ENCODE results near the gene HBM.
A peak's percentile ranks its signal among the peaks of the same experiment; 100 is the strongest.
"Not testable (repeated sequence)": the region's sequence is repeated elsewhere in the genome, so short reads cannot be mapped to it uniquely, and the experiment has no call there.

HBM gene

GRCh38 chr16:170088-170507, 4.3 kb downstream of the HBM start:
- not testable (repeated sequence) for ATAC-seq

- no peak for ATAC-seq
Measured at GRCh38 chr16:170788-171187, 5.0 kb downstream of the HBM start.

DNA sequence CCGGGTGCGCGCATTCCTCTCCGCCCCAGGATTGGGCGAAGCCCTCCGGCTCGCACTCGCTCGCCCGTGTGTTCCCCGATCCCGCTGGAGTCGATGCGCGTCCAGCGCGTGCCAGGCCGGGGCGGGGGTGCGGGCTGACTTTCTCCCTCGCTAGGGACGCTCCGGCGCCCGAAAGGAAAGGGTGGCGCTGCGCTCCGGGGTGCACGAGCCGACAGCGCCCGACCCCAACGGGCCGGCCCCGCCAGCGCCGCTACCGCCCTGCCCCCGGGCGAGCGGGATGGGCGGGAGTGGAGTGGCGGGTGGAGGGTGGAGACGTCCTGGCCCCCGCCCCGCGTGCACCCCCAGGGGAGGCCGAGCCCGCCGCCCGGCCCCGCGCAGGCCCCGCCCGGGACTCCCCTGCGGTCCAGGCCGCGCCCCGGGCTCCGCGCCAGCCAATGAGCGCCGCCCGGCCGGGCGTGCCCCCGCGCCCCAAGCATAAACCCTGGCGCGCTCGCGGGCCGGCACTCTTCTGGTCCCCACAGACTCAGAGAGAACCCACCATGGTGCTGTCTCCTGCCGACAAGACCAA, 6.7 kb downstream of the HBM start, which contains the start of gene HBA2:
HBA2 (plus strand) TSS at position 503 of the 568 bp plus-strand sequence; CDS start at position 540, 37 bp downstream.
- peak; percentile 18 to 41 for ATAC-seq

GRCh38 chr16:173211-173854, 7.6 kb downstream of the HBM start:
- ATAC-seq = not testable (repeated sequence)

DNA sequence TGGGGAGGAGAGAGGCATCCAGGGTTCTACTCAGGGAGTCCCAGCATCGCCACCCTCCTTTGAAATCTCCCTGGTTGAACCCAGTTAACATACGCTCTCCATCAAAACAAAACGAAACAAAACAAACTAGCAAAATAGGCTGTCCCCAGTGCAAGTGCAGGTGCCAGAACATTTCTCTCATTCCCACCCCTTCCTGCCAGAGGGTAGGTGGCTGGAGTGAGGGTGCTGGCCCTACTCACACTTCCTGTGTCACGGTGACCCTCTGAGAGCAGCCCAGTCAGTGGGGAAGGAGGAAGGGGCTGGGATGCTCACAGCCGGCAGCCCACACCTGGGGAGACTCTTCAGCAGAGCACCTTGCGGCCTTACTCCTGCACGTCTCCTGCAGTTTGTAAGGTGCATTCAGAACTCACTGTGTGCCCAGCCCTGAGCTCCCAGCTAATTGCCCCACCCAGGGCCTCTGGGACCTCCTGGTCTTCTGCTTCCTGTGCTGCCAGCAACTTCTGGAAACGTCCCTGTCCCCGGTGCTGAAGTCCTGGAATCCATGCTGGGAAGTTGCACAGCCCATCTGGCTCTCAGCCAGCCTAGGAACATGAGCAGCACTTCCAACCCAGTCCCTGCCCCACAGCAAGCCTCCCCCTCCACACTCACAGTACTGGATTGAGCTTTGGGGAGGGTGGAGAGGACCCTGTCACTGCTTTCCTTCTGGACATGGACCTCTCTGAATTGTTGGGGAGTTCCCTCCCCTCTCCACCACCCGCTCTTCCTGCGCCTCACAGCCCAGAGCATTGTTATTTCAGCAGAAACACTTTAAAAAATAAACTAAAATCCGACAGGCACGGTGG, 8.4 kb downstream of the HBM start:
- not testable (repeated sequence) for ATAC-seq

DNA sequence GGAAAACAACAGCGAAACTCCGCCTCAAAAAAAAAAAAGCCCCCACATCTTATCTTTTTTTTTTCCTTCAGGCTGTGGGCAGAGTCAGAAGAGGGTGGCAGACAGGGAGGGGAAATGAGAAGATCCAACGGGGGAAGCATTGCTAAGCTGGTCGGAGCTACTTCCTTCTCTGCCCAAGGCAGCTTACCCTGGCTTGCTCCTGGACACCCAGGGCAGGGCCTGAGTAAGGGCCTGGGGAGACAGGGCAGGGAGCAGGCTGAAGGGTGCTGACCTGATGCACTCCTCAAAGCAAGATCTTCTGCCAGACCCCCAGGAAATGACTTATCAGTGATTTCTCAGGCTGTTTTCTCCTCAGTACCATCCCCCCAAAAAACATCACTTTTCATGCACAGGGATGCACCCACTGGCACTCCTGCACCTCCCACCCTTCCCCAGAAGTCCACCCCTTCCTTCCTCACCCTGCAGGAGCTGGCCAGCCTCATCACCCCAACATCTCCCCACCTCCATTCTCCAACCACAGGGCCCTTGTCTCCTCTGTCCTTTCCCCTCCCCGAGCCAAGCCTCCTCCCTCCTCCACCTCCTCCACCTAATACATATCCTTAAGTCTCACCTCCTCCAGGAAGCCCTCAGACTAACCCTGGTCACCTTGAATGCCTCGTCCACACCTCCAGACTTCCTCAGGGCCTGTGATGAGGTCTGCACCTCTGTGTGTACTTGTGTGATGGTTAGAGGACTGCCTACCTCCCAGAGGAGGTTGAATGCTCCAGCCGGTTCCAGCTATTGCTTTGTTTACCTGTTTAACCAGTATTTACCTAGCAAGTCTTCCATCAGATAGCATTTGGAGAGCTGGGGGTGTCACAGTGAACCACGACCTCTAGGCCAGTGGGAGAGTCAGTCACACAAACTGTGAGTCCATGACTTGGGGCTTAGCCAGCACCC, 9.5 kb downstream of the HBM start:
- no peak for ATAC-seq

GRCh38 chr16:176006-176405, 10.2 kb downstream of the HBM start:
- not testable (repeated sequence) for ATAC-seq

GRCh38 chr16:176477-177382, 11.0 kb downstream of the HBM start, which contains the start of gene HBA1:
Gene HBA1, plus strand, starts transcription at chr16:176680. Its CDS starts 37 bp downstream, at chr16:176717.
- ATAC-seq = peak; percentile 33 to 37

DNA sequence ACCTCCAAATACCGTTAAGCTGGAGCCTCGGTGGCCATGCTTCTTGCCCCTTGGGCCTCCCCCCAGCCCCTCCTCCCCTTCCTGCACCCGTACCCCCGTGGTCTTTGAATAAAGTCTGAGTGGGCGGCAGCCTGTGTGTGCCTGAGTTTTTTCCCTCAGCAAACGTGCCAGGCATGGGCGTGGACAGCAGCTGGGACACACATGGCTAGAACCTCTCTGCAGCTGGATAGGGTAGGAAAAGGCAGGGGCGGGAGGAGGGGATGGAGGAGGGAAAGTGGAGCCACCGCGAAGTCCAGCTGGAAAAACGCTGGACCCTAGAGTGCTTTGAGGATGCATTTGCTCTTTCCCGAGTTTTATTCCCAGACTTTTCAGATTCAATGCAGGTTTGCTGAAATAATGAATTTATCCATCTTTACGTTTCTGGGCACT, 11.6 kb downstream of the HBM start:
- no peak for ATAC-seq

- no peak for ATAC-seq
Measured at GRCh38 chr16:177981-178667, 12.3 kb downstream of the HBM start.

- no peak for ATAC-seq
Measured at GRCh38 chr16:178668-179015, 12.9 kb downstream of the HBM start.

- ATAC-seq = no peak
Measured at GRCh38 chr16:179211-180092, 13.7 kb downstream of the HBM start.

- ATAC-seq = peak; percentile 24 to 26
Measured at GRCh38 chr16:180101-180675, 14.4 kb downstream of the HBM start, which contains the start of gene HBQ1. Gene HBQ1, plus strand, starts transcription at chr16:180459. Its CDS starts 28 bp downstream, at chr16:180487.

GRCh38 chr16:180681-181564, 15.1 kb downstream of the HBM start:
- ATAC-seq = peak; percentile 84 to 85

DNA sequence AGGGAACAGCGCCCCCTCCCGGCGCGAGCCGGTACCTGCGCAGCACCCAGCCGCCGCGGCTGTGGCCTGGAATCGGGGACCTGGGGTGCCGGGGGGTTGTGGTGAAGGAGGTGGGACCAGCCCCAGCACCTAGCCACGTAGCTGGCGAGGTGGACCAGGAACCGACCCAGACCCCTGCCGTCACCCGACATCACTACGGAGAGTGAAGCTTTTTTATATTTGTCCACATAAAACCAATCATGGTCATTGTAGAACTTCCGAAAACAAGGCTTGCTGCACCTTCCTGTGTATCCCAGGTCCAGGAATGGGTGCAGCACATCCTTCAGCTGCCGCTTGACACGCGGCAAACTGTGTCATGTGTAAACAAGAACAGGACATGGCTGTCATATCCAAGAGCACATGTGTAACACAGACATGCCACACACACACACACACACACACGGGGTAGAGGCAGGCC, 15.8 kb downstream of the HBM start:
- ATAC-seq = no peak

- no peak for ATAC-seq
Measured at GRCh38 chr16:183005-183404, 17.2 kb downstream of the HBM start.

DNA sequence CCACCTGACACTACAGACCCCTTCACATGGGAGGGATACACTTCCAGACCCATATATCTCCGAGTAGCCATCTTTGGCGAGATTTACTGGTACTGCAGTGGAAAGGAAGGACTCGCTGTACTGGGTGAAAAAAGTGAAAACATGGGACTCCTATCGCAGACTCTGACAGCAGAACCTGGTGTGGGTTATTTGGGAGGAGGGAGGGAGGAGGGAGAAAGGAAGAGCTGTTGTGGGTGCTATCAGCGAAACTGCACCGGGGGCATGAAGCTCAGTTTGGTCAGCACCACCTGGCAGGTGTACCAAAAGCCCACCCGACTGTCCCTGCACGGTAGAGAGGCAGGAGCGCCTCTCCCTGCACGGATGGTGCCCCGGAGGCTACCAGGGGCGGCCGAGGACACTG, 19.4 kb downstream of the HBM start:
- ATAC-seq = no peak

DNA sequence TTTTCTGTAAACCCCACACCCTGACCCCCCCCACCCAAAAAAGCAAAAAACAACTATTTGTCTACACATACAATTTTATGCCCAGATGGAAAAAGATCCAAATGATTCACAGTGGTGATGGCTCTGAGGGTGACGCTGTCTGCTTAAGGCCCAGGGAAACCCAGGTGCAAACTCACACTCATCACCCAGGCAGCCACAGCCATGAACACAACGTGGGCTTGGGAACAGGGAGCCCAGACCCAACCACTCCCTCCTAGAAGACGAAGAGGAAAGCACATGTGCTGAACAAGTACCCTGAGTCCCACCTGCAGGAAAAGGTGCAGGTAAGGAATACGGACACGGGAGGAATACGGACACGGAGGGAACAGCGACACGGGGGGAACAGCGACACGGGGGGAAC, 19.9 kb downstream of the HBM start:
- ATAC-seq = no peak
